ENCODE measurements around the gene SLC24A3. TPM values are rescaled to one million over a fixed set of nuclear protein-coding genes. Genes with fewer than 3 reads are reported as not detected.

Gene SLC24A3
- total RNA-seq, 1 experiment from 2014 or later, result 46.0 TPM

- intact Hi-C loops (cut with micrococcal nuclease; ENCODE audit: unreplicated experiment), result no loop called here
- no peak for DNase-seq (ENCODE audit: low spot score)
- no peak for TF ChIP-seq EZH2 (IDR thresholded peaks at IDR 0.05; ENCODE audit: borderline replicate concordance, low read depth, low read length, poor library complexity, severe bottlenecking)
- TF ChIP-seq, protein P1, sequence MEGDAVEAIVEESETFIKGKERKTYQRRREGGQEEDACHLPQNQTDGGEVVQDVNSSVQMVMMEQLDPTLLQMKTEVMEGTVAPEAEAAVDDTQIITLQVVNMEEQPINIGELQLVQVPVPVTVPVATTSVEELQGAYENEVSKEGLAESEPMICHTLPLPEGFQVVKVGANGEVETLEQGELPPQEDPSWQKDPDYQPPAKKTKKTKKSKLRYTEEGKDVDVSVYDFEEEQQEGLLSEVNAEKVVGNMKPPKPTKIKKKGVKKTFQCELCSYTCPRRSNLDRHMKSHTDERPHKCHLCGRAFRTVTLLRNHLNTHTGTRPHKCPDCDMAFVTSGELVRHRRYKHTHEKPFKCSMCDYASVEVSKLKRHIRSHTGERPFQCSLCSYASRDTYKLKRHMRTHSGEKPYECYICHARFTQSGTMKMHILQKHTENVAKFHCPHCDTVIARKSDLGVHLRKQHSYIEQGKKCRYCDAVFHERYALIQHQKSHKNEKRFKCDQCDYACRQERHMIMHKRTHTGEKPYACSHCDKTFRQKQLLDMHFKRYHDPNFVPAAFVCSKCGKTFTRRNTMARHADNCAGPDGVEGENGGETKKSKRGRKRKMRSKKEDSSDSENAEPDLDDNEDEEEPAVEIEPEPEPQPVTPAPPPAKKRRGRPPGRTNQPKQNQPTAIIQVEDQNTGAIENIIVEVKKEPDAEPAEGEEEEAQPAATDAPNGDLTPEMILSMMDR (conservative IDR thresholded peaks at IDR 0.05; ENCODE audit: low read depth, low read length), result no peak
- Histone ChIP-seq H3K27me3 (replicated peaks; ENCODE audit: insufficient read depth, low read depth, low read length, poor library complexity) (no peaks in the 10 kb centered on the region), H3K27ac (ENCODE audit: low read depth, low read length, poor library complexity, severe bottlenecking) (no peak overlapping the region), H3K9me3 (ENCODE audit: low read depth, low read length, poor library complexity, severe bottlenecking) (no peaks in the 10 kb centered on the region), H3K4me3 (ENCODE audit: low read depth, low read length, poor library complexity, severe bottlenecking) (no peak overlapping the region), H3K4me1 (ENCODE audit: insufficient read depth, low read length, poor library complexity, severe bottlenecking) (no peaks in the 10 kb centered on the region), H3K36me3 (ENCODE audit: insufficient read depth, low read length, poor library complexity, severe bottlenecking) (peaks cover 14% of the 10 kb centered on the region)
- CTCF ChIA-PET, result interaction anchor here (0.5 kb wide), 1 partner anchor 45 kb away, joined by 8 read pairs; no protein-coding TSS in a partner anchor
- POLR2A ChIA-PET (ENCODE audit: low non-redundant PET), result interaction anchor here (0.5 kb wide), 1 partner anchor 14 kb away, joined by 3 read pairs; no protein-coding TSS in a partner anchor
- no TSS peak for BruUV-seq (replicated peaks)
Observed at GRCh38 chr20:19712721-19713260, 500.3 kb downstream of the SLC24A3 start.

DNA sequence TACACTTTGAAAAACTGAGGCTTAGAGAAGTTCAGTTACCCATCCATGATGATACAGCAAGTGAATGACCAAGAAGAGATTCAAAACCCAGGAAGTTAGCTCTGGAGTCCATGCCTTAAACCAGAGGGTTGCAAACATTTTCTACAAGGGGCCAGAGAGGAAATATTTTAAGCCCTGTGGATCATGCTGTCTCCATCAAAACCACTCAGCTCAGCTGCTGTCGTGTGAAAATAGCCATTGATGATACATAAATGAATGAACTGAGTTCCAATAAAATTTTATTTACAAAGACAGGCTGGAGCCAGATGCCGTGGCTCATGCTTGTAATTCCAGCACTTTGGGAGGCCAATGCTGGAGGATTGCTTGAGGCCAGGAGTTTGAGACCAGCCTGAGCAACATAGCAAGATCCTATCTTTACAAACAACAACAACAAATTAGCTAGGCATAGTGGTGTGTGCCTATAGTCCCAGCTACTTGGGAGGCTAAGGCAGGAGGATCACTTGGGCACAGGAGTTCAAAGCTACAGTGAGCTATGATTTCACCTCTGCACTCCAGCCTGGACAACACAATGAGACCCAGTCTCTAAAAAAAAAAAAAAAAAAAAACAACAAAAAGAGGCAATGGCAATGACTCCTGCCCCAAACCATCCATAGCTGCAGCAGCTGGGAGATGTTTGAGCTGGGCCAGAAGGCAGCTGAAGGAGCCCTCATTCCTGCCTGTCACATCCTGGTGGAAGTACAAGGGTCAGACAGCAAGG lies 501.6 kb downstream of the SLC24A3 start:
- no peaks in the 10 kb centered on the region for H3K4me1 ChIP-seq (ENCODE audit: insufficient read depth, low read length, poor library complexity, severe bottlenecking)
- H3K9me3 ChIP-seq (ENCODE audit: low read depth, low read length, poor library complexity, severe bottlenecking), result no peaks in the 10 kb centered on the region
- TF ChIP-seq, protein P1 (conservative IDR thresholded peaks at IDR 0.05; ENCODE audit: low read depth, low read length), result no peak
- TF ChIP-seq EZH2 (IDR thresholded peaks at IDR 0.05; ENCODE audit: borderline replicate concordance, low read depth, low read length, poor library complexity, severe bottlenecking), result no peak
- H3K27ac ChIP-seq (ENCODE audit: low read depth, low read length, poor library complexity, severe bottlenecking), result no peak overlapping the region
- H3K36me3 ChIP-seq (ENCODE audit: insufficient read depth, low read length, poor library complexity, severe bottlenecking), result peaks cover 14% of the 10 kb centered on the region
- intact Hi-C loops (cut with micrococcal nuclease; ENCODE audit: unreplicated experiment), result no loop called here
- no peak overlapping the region for H3K4me3 ChIP-seq (ENCODE audit: low read depth, low read length, poor library complexity, severe bottlenecking)
- DNase-seq (ENCODE audit: low spot score), result no peak
- CTCF ChIA-PET, result no interaction called here
- POLR2A ChIA-PET (ENCODE audit: low non-redundant PET), result interaction anchor here (0.5 kb wide), 1 partner anchor 35 kb away, joined by 6 read pairs; no protein-coding TSS in a partner anchor
- H3K27me3 ChIP-seq (replicated peaks; ENCODE audit: insufficient read depth, low read depth, low read length, poor library complexity), result no peaks in the 10 kb centered on the region
- no TSS peak for BruUV-seq (replicated peaks)

GRCh38 chr20:19714579-19714840 lies 502.1 kb downstream of the SLC24A3 start:
- BruUV-seq (replicated peaks), result no TSS peak
- intact Hi-C loops (cut with micrococcal nuclease; ENCODE audit: unreplicated experiment), result no loop called here

More at GRCh38 chr20:19714579-19714840, 502.1 kb downstream of the SLC24A3 start:
- no peaks in the 10 kb centered on the region for H3K4me1 ChIP-seq (ENCODE audit: insufficient read depth, low read length, poor library complexity, severe bottlenecking)
- peaks cover 14% of the 10 kb centered on the region for H3K36me3 ChIP-seq (ENCODE audit: insufficient read depth, low read length, poor library complexity, severe bottlenecking)
- ChIA-PET CTCF (no interaction called here), POLR2A (ENCODE audit: low non-redundant PET) (no interaction called here)
- DNase-seq (ENCODE audit: low spot score), result no peak
- no peaks in the 10 kb centered on the region for H3K27me3 ChIP-seq (replicated peaks; ENCODE audit: insufficient read depth, low read depth, low read length, poor library complexity)
- TF ChIP-seq, protein P1 (conservative IDR thresholded peaks at IDR 0.05; ENCODE audit: low read depth, low read length), result no peak
- no peak for TF ChIP-seq EZH2 (IDR thresholded peaks at IDR 0.05; ENCODE audit: borderline replicate concordance, low read depth, low read length, poor library complexity, severe bottlenecking)
- H3K27ac ChIP-seq (ENCODE audit: low read depth, low read length, poor library complexity, severe bottlenecking), result no peak overlapping the region
- H3K9me3 ChIP-seq (ENCODE audit: low read depth, low read length, poor library complexity, severe bottlenecking), result no peaks in the 10 kb centered on the region
- no peak overlapping the region for H3K4me3 ChIP-seq (ENCODE audit: low read depth, low read length, poor library complexity, severe bottlenecking)
